GM19395 (cell line): ENCODE measurements around the gene ZBTB45.
"Not testable (repeated sequence)": the region's sequence is repeated elsewhere in the genome, so short reads cannot be mapped to it uniquely, and the experiment has no call there.

ENCODE experiments used
- ATAC-seq: cut with Tn5 transposase; IDR thresholded peaks from one replicate; pipeline ENCODE4 v1.9.1; 2021; ENCODE audit warnings: mild to moderate bottlenecking, moderate library complexity; ENCODE audit not compliant: unreplicated experiment

Gene ZBTB45

GRCh38 chr19:58477130-58477529 lies 42.5 kb downstream of the ZBTB45 start:
- ATAC-seq, result no peak

- peak; percentile 1 for ATAC-seq
These were observed 43.1 kb downstream of the ZBTB45 start for GRCh38 chr19:58476498-58477015.

GRCh38 chr19:58475714-58476497 lies 43.7 kb downstream of the ZBTB45 start, which contains the start of gene ZNF446:
ZNF446 (plus strand) TSS chr19:58476352; CDS start chr19:58477219, 867 bp downstream.
- ATAC-seq, result peak; percentile 89

- peak; percentile 18 for ATAC-seq
These were observed 44.5 kb downstream of the ZBTB45 start for GRCh38 chr19:58474997-58475713.

- ATAC-seq, result no peak
These were observed 45.2 kb downstream of the ZBTB45 start for GRCh38 chr19:58474291-58474996.

GRCh38 chr19:58473775-58474174 lies 45.8 kb downstream of the ZBTB45 start:
- ATAC-seq, result no peak

- no peak for ATAC-seq
These were observed 47.9 kb downstream of the ZBTB45 start for GRCh38 chr19:58471736-58472135.

GRCh38 chr19:58470837-58471543 lies 48.6 kb downstream of the ZBTB45 start:
- ATAC-seq, result not testable (repeated sequence)

- ATAC-seq, result no peak
These were observed 50.2 kb downstream of the ZBTB45 start for GRCh38 chr19:58469241-58470013.

- ATAC-seq, result no peak
These were observed 51.3 kb downstream of the ZBTB45 start for GRCh38 chr19:58468216-58468839.

- peak; percentile 92 for ATAC-seq
These were observed 52.6 kb downstream of the ZBTB45 start, which contains the start of gene ZNF324 for GRCh38 chr19:58466760-58467589. ZNF324 (plus strand) TSS chr19:58467080; CDS start chr19:58469186, 2,106 bp downstream.

- ATAC-seq, result peak; percentile 40
These were observed 53.4 kb downstream of the ZBTB45 start for GRCh38 chr19:58466089-58466759.
